IMR-90 (cell line): Measurements from ENCODE around the gene NCOA7. TPM values are rescaled to one million over a fixed set of nuclear protein-coding genes. Genes with fewer than 3 reads are reported as not detected.

Experiments used
- ATAC-seq: fragments of 200-7000 bp; cut with Tn5 transposase; 2 replicates; pipeline ENCODE4 v1.9.1; 2020; ENCODE audit warnings: low read depth, mild to moderate bottlenecking, moderate library complexity
- BruUV-seq: library from RNA; stranded (reverse); fragments of 400-500 nt; replicated peaks from 2 replicates; lab custom pipeline; 2021; lab: Mats Ljungman, UMichigan
- CTCF ChIA-PET: fragments of 300-600 bp; formaldehyde crosslinking; extraction: SDS; loops from one replicate; lab custom pipeline; 2021; ENCODE audit warnings: antibody characterized with exemption; lab: Yijun Ruan, JAX
- POLR2A ChIA-PET: fragments of 300-600 bp; sonication (Branson Sonifier 250); formaldehyde crosslinking; loops from one replicate; lab custom pipeline; 2022; ENCODE audit warnings: antibody characterized with exemption; ENCODE audit not compliant: unreplicated experiment; lab: Charles Lee
- DNase-seq: peaks from one replicate; pipeline ENCODE4 v3.0.0; 2013
- H2AFZ ChIP-seq: replicated peaks from 2 replicates; pipeline ENCODE3; 2013; ENCODE audit warnings: low read length, mild to moderate bottlenecking; ENCODE audit not compliant: poor library complexity
- H2AK5ac ChIP-seq: 2 replicates; pipeline ENCODE4 v1.6.1; 2013; ENCODE audit warnings: low read depth, low read length, inconsistent platforms
- H2AK9ac ChIP-seq: replicated peaks from 2 replicates; pipeline ENCODE3; 2013; ENCODE audit warnings: mild to moderate bottlenecking, low read depth, low read length, moderate library complexity; ENCODE audit not compliant: poor library complexity
- H2BK120ac ChIP-seq: 2 replicates; pipeline ENCODE4 v1.6.1; 2013; ENCODE audit warnings: low read depth, low read length, inconsistent platforms
- H2BK15ac ChIP-seq: 3 replicates; pipeline ENCODE4 v1.6.1; 2013; ENCODE audit warnings: low read depth, low read length, inconsistent platforms
- H2BK20ac ChIP-seq: 2 replicates; pipeline ENCODE4 v1.6.1; 2013; ENCODE audit warnings: low read depth, mild to moderate bottlenecking, inconsistent platforms, low read length, moderate library complexity
- H2BK5ac ChIP-seq: 2 replicates; pipeline ENCODE4 v1.6.1; 2013; ENCODE audit warnings: mild to moderate bottlenecking, low read depth, low read length, inconsistent platforms; ENCODE audit not compliant: poor library complexity, severe bottlenecking
- H3K14ac ChIP-seq: replicated peaks from 2 replicates; pipeline ENCODE4 v1.6.1; 2013; ENCODE audit warnings: low read depth, low read length, inconsistent platforms
- H3K18ac ChIP-seq: 2 replicates; pipeline ENCODE4 v1.6.1; 2013; ENCODE audit warnings: low read depth, low read length, control low read depth
- H3K23ac ChIP-seq: 2 replicates; pipeline ENCODE4 v1.6.1; 2013; ENCODE audit warnings: low read depth, low read length, inconsistent platforms
- H3K27ac ChIP-seq: 2 replicates; pipeline ENCODE4 v1.5.1; 2013; ENCODE audit warnings: mild to moderate bottlenecking, control low read depth, low read length; ENCODE audit not compliant: insufficient read depth
- H3K27me3 ChIP-seq: 2 replicates; pipeline ENCODE4 v1.6.1; 2013; ENCODE audit warnings: low read length; ENCODE audit not compliant: control insufficient read depth, insufficient read depth
- H3K36me3 ChIP-seq: 2 replicates; pipeline ENCODE4 v1.6.1; 2013; ENCODE audit warnings: low read length, mixed read lengths; ENCODE audit not compliant: control insufficient read depth, insufficient read depth
- H3K4ac ChIP-seq: 2 replicates; pipeline ENCODE4 v1.6.1; 2013; ENCODE audit warnings: low read depth, low read length, inconsistent platforms
- H3K4me1 ChIP-seq: 2 replicates; pipeline ENCODE4 v1.6.1; 2013; ENCODE audit warnings: low read length, mixed read lengths; ENCODE audit not compliant: control insufficient read depth, insufficient read depth
- H3K4me2 ChIP-seq: 2 replicates; pipeline ENCODE4 v1.6.1; 2013; ENCODE audit warnings: low read depth, mild to moderate bottlenecking, control low read depth, low read length, moderate library complexity
- H3K4me3 ChIP-seq: 2 replicates; pipeline ENCODE4 v1.5.1; 2013; ENCODE audit warnings: low read depth, mild to moderate bottlenecking, control low read depth, low read length, moderate library complexity; ENCODE audit not compliant: insufficient read depth
- H3K56ac ChIP-seq: 2 replicates; pipeline ENCODE4 v1.6.1; 2013; ENCODE audit warnings: low read length, inconsistent platforms; ENCODE audit not compliant: insufficient read depth; ENCODE audit errors: extremely low read depth
- H3K79me1 ChIP-seq, 2 experiments: 2 replicates each; pipeline ENCODE4 v1.6.1; 2013; ENCODE audit warnings: low read length in 2 of 2, inconsistent platforms in 1 of 2, low read depth in 1 of 2
- H3K9ac ChIP-seq: 2 replicates; pipeline ENCODE4 v1.6.1; 2013; ENCODE audit warnings: low read depth, low read length, control low read depth
- H3K9me1 ChIP-seq: 2 replicates; pipeline ENCODE4 v1.6.1; 2013; ENCODE audit warnings: low read length, inconsistent platforms; ENCODE audit not compliant: insufficient read depth
- H3K9me3 ChIP-seq: 2 replicates; pipeline ENCODE4 v1.6.1; 2013; ENCODE audit warnings: low read length; ENCODE audit not compliant: control insufficient read depth, insufficient read depth
- H4K20me1 ChIP-seq: 2 replicates; pipeline ENCODE4 v1.6.1; 2013; ENCODE audit warnings: low read length, inconsistent platforms; ENCODE audit not compliant: insufficient read depth
- H4K5ac ChIP-seq: 2 replicates; pipeline ENCODE4 v1.6.1; 2013; ENCODE audit warnings: mild to moderate bottlenecking, low read depth, low read length, control low read depth
- H4K8ac ChIP-seq, 2 experiments: 2 replicates each; pipeline ENCODE4 v1.6.1; 2013; ENCODE audit warnings: low read depth in 2 of 2, low read length in 2 of 2, control low read depth in 1 of 2, inconsistent platforms in 1 of 2
- H4K91ac ChIP-seq: 2 replicates; pipeline ENCODE4 v1.6.1; 2013; ENCODE audit warnings: low read depth, low read length, inconsistent platforms; ENCODE audit not compliant: insufficient read depth
- CEBPB ChIP-seq: IDR thresholded peaks from 2 replicates; pipeline ENCODE4 v1.6.1; 2012; ENCODE audit warnings: low read depth, low read length, improper control_type of control experiment
- WGBS, 2 experiments: methylation state at CpG; one replicate each; pipeline versions ENCODE4 v1.1.5 to v1.1.7; 2013; ENCODE audit warnings: missing lambda C conversion rate in 2 of 2; ENCODE audit not compliant: insufficient read length in 1 of 2; ENCODE audit errors: extremely low coverage in 2 of 2; 5-methylcytosine and 5-hydroxymethylcytosine counted together
- dilution Hi-C: fragments of 300-500 bp; cut with HindIII; formaldehyde crosslinking; loops from one replicate; pipeline ENCODE4 v1.14.3; 2018; ENCODE audit warnings: low sequenced_read_pairs; ENCODE audit not compliant: unreplicated experiment
- in situ Hi-C: fragments of 300-500 bp; cut with MboI; formaldehyde crosslinking; loops from 3 replicates; pipeline ENCODE4 v1.14.3; 2019; ENCODE audit warnings: low sequenced_read_pairs, inconsistent platforms, mixed read lengths
- intact Hi-C: fragments of 100-400 bp; cut with micrococcal nuclease; formaldehyde crosslinking; loops from 2 replicates; pipeline ENCODE4 v1.10.0; 2022
- polyA plus RNA-seq, 3 experiments: library from polyadenylated mRNA; depleted of rRNA; stranded (reverse); fragments of >200 nt; gene quantifications; 2 replicates each; pipeline ENCODE4 v1.2.3, GENCODE V29; 2012; ENCODE audit warnings: low replicate concordance in 1 of 3
- total RNA-seq: library from RNA; depleted of rRNA; stranded (reverse); fragments of >200 nt; gene quantifications from 2 replicates; pipeline ENCODE4 v1.2.3, GENCODE V29; 2012

The NCOA7 gene
- total and polyA plus RNA-seq, 2 of the 4 experiments (the other 2 are of a cell fraction) = 12.6 to 12.9 TPM

DNA sequence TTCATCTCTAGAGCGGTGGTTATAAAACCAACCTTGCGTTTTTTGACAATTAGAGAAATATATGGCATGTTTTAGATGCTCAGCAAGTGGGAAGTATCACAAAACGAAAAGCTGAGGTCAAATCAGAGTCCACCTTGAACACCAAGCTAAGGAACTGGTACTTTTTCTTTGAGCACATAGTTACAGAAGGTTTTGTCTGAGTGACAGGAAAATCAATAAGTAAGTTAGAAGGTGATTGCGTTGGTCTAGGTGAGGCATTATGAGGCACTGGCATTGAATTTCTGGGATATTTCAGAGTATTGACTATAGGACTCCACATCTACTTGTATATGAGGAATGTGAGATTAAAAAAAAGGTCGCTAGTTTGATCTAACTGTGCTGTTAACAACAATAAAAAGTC, 165.2 kb downstream of the NCOA7 start:
- Histone ChIP-seq H3K56ac (no peak overlapping the region), H3K9me1 (no peaks in the 10 kb centered on the region; the same call in 1 of the 2 replicates), H4K5ac (no peak overlapping the region), H3K4me2 (0 out of 2 replicates have a peak overlapping the region, but pooled peaks have one; percentile 27), H4K20me1 (no peaks in the 10 kb centered on the region), H3K18ac (no peak overlapping the region), H3K79me1 (peaks cover 13 to 27% of the 10 kb centered on the region in 2 experiments), H4K91ac (no peak overlapping the region), H2BK5ac (no peak overlapping the region), H2BK15ac (no peak overlapping the region), H3K14ac (no peak overlapping the region), H3K4me3 (no peak overlapping the region), H3K4ac (no peak overlapping the region), H3K36me3 (no peaks in the 10 kb centered on the region), H4K8ac (peak overlapping the region; percentile 32 to 36; a peak in 3 of 4 replicates), H3K9me3 (no peaks in the 10 kb centered on the region), H2BK120ac (no peak overlapping the region), H2AK5ac (no peak overlapping the region), H3K4me1 (peaks cover 2% of the 10 kb centered on the region; the same call in 1 of the 2 replicates), H2AFZ (no peak overlapping the region), H3K9ac (no peak overlapping the region), H3K27ac (no peak overlapping the region), H2BK20ac (no peak overlapping the region), H3K23ac (no peak overlapping the region), H2AK9ac (no peak overlapping the region), H3K27me3 (no peaks in the 10 kb centered on the region)
- no peak for TF ChIP-seq CEBPB
- POLR2A ChIA-PET = interaction anchor here (0.6 to 1.0 kb wide), 2 partner anchors 166 to 175 kb away, joined by 4 read pairs; partner anchors contain the start of gene NCOA7
- no CpG with 5 or more reads among the region's 5 CpGs for WGBS, 2 experiments
- CTCF ChIA-PET = interaction anchor here (0.6 to 4.0 kb wide), 17 partner anchors 8 to 643 kb away, joined by 3 to 45 read pairs (median 4); partner anchors contain the start of gene NCOA7
- ATAC-seq = no peak
- no peak for DNase-seq
- BruUV-seq = no TSS peak
- in situ Hi-C loops = loop anchor here (5.0 kb wide), 1 partner anchor 169 kb away; no protein-coding TSS in a partner anchor
- dilution Hi-C loops = no loop called here
- intact Hi-C loops = loop anchor here (1.0 to 5.0 kb wide), 3 partner anchors 49 to 166 kb away; partner anchors contain the start of gene NCOA7
